Activated CD4-positive, CD25-positive, alpha-beta regulatory T cell treated with anti-CD3 and anti-CD28 coated beads, Interleukin-2, amount 50 U/mL, for 72 hours (primary cell): Measurements from ENCODE around the gene C4BPA.

ENCODE experiments used
- DNase-seq: peaks from one replicate; pipeline ENCODE4 v3.0.0; 2021

C4BPA gene

GRCh38 chr1:207077470-207078377, 26.3 kb upstream of the C4BPA start:
- peak; percentile 52 for DNase-seq

- DNase-seq = no peak
Measured at GRCh38 chr1:207078578-207079132, 25.4 kb upstream of the C4BPA start.

- DNase-seq = no peak
Measured at GRCh38 chr1:207079706-207080241, 24.3 kb upstream of the C4BPA start.

GRCh38 chr1:207081088-207081487, 22.9 kb upstream of the C4BPA start:
- DNase-seq = no peak

- no peak for DNase-seq
Measured at GRCh38 chr1:207081806-207082205, 22.2 kb upstream of the C4BPA start.

GRCh38 chr1:207084232-207084631, 19.8 kb upstream of the C4BPA start:
- no peak for DNase-seq

- no peak for DNase-seq
Measured at GRCh38 chr1:207084701-207085180, 19.3 kb upstream of the C4BPA start.

- DNase-seq = no peak
Measured at GRCh38 chr1:207085887-207086286, 18.1 kb upstream of the C4BPA start.

- DNase-seq = no peak
Measured at GRCh38 chr1:207088161-207088560, 15.9 kb upstream of the C4BPA start.

GRCh38 chr1:207088701-207089626, 15.1 kb upstream of the C4BPA start, which contains the start of gene C4BPB:
C4BPB (plus strand) TSS chr1:207088860; CDS start chr1:207089532, 672 bp downstream.
- DNase-seq = no peak

GRCh38 chr1:207089627-207090355, 14.2 kb upstream of the C4BPA start:
- no peak for DNase-seq

GRCh38 chr1:207091200-207091908, 12.7 kb upstream of the C4BPA start:
- no peak for DNase-seq

- DNase-seq = no peak
Measured at GRCh38 chr1:207093944-207094343, 10.1 kb upstream of the C4BPA start.

GRCh38 chr1:207097871-207098324, 6.1 kb upstream of the C4BPA start:
- no peak for DNase-seq

- DNase-seq = no peak
Measured at GRCh38 chr1:207101720-207102119, 2.3 kb upstream of the C4BPA start.

GRCh38 chr1:207102146-207102545, 1.9 kb upstream of the C4BPA start:
- DNase-seq = no peak

- no peak for DNase-seq
Measured at GRCh38 chr1:207102659-207103058, 1.4 kb upstream of the C4BPA start.

- no peak for DNase-seq
Measured at GRCh38 chr1:207109004-207109403, 5.0 kb downstream of the C4BPA start.

GRCh38 chr1:207112616-207113296, 8.7 kb downstream of the C4BPA start:
- no peak for DNase-seq

- no peak for DNase-seq
Measured at GRCh38 chr1:207115269-207115668, 11.2 kb downstream of the C4BPA start.

GRCh38 chr1:207124389-207124788, 20.4 kb downstream of the C4BPA start:
- DNase-seq = no peak
